Glomerular endothelial cell (primary cell): Measurements from ENCODE around the gene TFPI. TPM values are rescaled to one million over a fixed set of nuclear protein-coding genes. Genes with fewer than 3 reads are reported as not detected.
"Not testable (repeated sequence)": the region's sequence is repeated elsewhere in the genome, so short reads cannot be mapped to it uniquely, and the experiment has no call there.

Experiments used
- DNase-seq: peaks from one replicate; pipeline ENCODE4 v3.0.0-alpha.2; 2011; ENCODE audit warnings: low read depth, low spot score; ENCODE audit errors: extremely low read depth
- total RNA-seq: library from RNA; depleted of rRNA; stranded (reverse); fragments of >200 nt; gene quantifications from 2 replicates; pipeline ENCODE4 v1.2.3, GENCODE V29; 2015

The TFPI gene
- total RNA-seq, result 182 and 224 TPM in 2 replicates

GRCh38 chr2:187554011-187554703 lies at the start of gene TFPI:
Gene TFPI, minus strand, starts transcription at chr2:187554435. Its CDS starts 50,667 bp downstream, at chr2:187503768.
- no peak for DNase-seq

GRCh38 chr2:187594801-187595200 lies 40.6 kb upstream of the TFPI start:
- no peak for DNase-seq

GRCh38 chr2:187593697-187594096 lies 39.5 kb upstream of the TFPI start:
- DNase-seq, result no peak

- DNase-seq, result no peak
Measured at GRCh38 chr2:187593098-187593497, 38.9 kb upstream of the TFPI start.

- no peak for DNase-seq
Measured at GRCh38 chr2:187590175-187590574, 35.9 kb upstream of the TFPI start.

- DNase-seq, result no peak
Measured at GRCh38 chr2:187586011-187586641, 31.9 kb upstream of the TFPI start.

- no peak for DNase-seq
Measured at GRCh38 chr2:187581125-187581896, 27.1 kb upstream of the TFPI start.

GRCh38 chr2:187580462-187581124 lies 26.4 kb upstream of the TFPI start:
- no peak for DNase-seq

- no peak for DNase-seq
Measured at GRCh38 chr2:187577310-187577709, 23.1 kb upstream of the TFPI start.

GRCh38 chr2:187576906-187577305 lies 22.7 kb upstream of the TFPI start:
- no peak for DNase-seq

GRCh38 chr2:187575751-187576067 lies 21.5 kb upstream of the TFPI start:
- DNase-seq, result no peak

- DNase-seq, result no peak
Measured at GRCh38 chr2:187574969-187575750, 20.9 kb upstream of the TFPI start.

- no peak for DNase-seq
Measured at GRCh38 chr2:187573722-187574121, 19.5 kb upstream of the TFPI start.

GRCh38 chr2:187571996-187572395 lies 17.8 kb upstream of the TFPI start:
- not testable (repeated sequence) for DNase-seq

GRCh38 chr2:187569571-187569970 lies 15.3 kb upstream of the TFPI start:
- DNase-seq, result no peak

- no peak for DNase-seq
Measured at GRCh38 chr2:187569042-187569441, 14.8 kb upstream of the TFPI start.

- no peak for DNase-seq
Measured at GRCh38 chr2:187567126-187567525, 12.9 kb upstream of the TFPI start.

- no peak for DNase-seq
Measured at GRCh38 chr2:187566712-187567111, 12.5 kb upstream of the TFPI start.

GRCh38 chr2:187566266-187566665 lies 12.0 kb upstream of the TFPI start:
- DNase-seq, result no peak

- not testable (repeated sequence) for DNase-seq
Measured at GRCh38 chr2:187565618-187566017, 11.4 kb upstream of the TFPI start.

GRCh38 chr2:187556493-187556892 lies 2.3 kb upstream of the TFPI start:
- not testable (repeated sequence) for DNase-seq
